Mammary epithelial cell (primary cell): ENCODE results near the gene CSNK1A1.

ENCODE experiments used
- CTCF ChIP-seq, 2 donors: IDR thresholded peaks in 1 of 2; conservative IDR thresholded peaks in 1 of 2; 2 replicates each; pipeline ENCODE4 v1.5.1; 2011 to 2012; ENCODE audit warnings: inconsistent platforms in 2 of 2, low read length in 2 of 2, mild to moderate bottlenecking in 2 of 2, control low read depth in 1 of 2, low read depth in 1 of 2; ENCODE audit not compliant: insufficient read depth in 1 of 2; ENCODE audit errors: extremely low read depth in 1 of 2
- EZH2 ChIP-seq: IDR thresholded peaks from 2 replicates; pipeline ENCODE4 v1.6.1; 2012; ENCODE audit warnings: low read length, inconsistent platforms, borderline replicate concordance

- TF ChIP-seq CTCF (conservative IDR thresholded peaks at IDR 0.05 in 1 of 2, IDR thresholded peaks at IDR 0.05 in 1 of 2; ENCODE audit: extremely low read depth in 1 of 2, insufficient read depth in 1 of 2, low read depth in 1 of 2, low read length in 2 of 2) (no peak), EZH2 (no peak)
Observed at GRCh38 chr5:149496917-149497316, 54.3 kb downstream of the CSNK1A1 start.
